Activated CD8-positive, alpha-beta T cell treated with anti-CD3 and anti-CD28 coated beads for 36 hours (primary cell): ENCODE measurements around the gene DIAPH2. TPM values are rescaled to one million over a fixed set of nuclear protein-coding genes. Genes with fewer than 3 reads are reported as not detected.

Experiments used
- ATAC-seq: fragments of 200-7000 bp; cut with Tn5 transposase; one replicate; pipeline ENCODE4 v1.10.0; 2021; ENCODE audit warnings: mild to moderate bottlenecking, moderate library complexity
- CTCF ChIA-PET: fragments of 350-600 bp; sonication (Branson Sonifier 250); formaldehyde crosslinking; loops from one replicate; lab custom pipeline; 2021; ENCODE audit warnings: antibody characterized with exemption; lab: Charles Lee
- POLR2A ChIA-PET: fragments of 350-600 bp; sonication (Branson Sonifier 250); formaldehyde crosslinking; loops from one replicate; lab custom pipeline; 2021; ENCODE audit warnings: antibody characterized with exemption; lab: Charles Lee
- DNase-seq: peaks from one replicate; pipeline ENCODE4 v3.0.0-alpha.2; 2020
- H3K27ac Mint-ChIP-seq: one replicate; pipeline ENCODE4 v1.8.0; 2021; ENCODE audit warnings: mild to moderate bottlenecking, mixed read lengths
- H3K27me3 Mint-ChIP-seq: one replicate; pipeline ENCODE4 v1.8.0; 2021; ENCODE audit warnings: mixed read lengths
- H3K36me3 Mint-ChIP-seq: one replicate; pipeline ENCODE4 v1.8.0; 2021; ENCODE audit warnings: low read depth, mixed read lengths
- H3K4me1 Mint-ChIP-seq: one replicate; pipeline ENCODE4 v1.8.0; 2021; ENCODE audit warnings: low read depth, mixed read lengths
- H3K4me3 Mint-ChIP-seq: one replicate; pipeline ENCODE4 v1.8.0; 2021; ENCODE audit warnings: mild to moderate bottlenecking, moderate library complexity, mixed read lengths
- H3K9me3 Mint-ChIP-seq: one replicate; pipeline ENCODE4 v1.8.0; 2021; ENCODE audit warnings: mixed read lengths
- CTCF ChIP-seq: fragments of 200-600 bp; IDR thresholded peaks from one replicate; pipeline ENCODE4 v1.8.0; 2022; ENCODE audit warnings: antibody characterized with exemption, mild to moderate bottlenecking
- intact Hi-C: fragments of 100-400 bp; cut with micrococcal nuclease; formaldehyde crosslinking; loops from one replicate; pipeline ENCODE4 v1.10.0; 2022
- total RNA-seq, 2 experiments: library from RNA; stranded (reverse); gene quantifications; one replicate each; pipeline ENCODE4 v1.2.3, GENCODE V29; 2021

The DIAPH2 gene
- total RNA-seq, 2 experiments from 2014 or later = 8.1 to 8.5 TPM

- no peak for TF ChIP-seq CTCF
- H3K9me3 Mint-ChIP-seq = no peaks in the 10 kb centered on the region
- ChIA-PET POLR2A (no interaction called here), CTCF (no interaction called here)
- ATAC-seq = no peak
- no peaks in the 10 kb centered on the region for H3K4me1 Mint-ChIP-seq
- no peaks in the 10 kb centered on the region for H3K36me3 Mint-ChIP-seq
- no peak for DNase-seq
- H3K27me3 Mint-ChIP-seq = no peaks in the 10 kb centered on the region
- no peak overlapping the region for H3K27ac Mint-ChIP-seq
- intact Hi-C loops = no loop called here
- no peak overlapping the region for H3K4me3 Mint-ChIP-seq
These were observed 582.9 kb downstream of the DIAPH2 start for GRCh38 chrX:97267396-97268181.

DNA sequence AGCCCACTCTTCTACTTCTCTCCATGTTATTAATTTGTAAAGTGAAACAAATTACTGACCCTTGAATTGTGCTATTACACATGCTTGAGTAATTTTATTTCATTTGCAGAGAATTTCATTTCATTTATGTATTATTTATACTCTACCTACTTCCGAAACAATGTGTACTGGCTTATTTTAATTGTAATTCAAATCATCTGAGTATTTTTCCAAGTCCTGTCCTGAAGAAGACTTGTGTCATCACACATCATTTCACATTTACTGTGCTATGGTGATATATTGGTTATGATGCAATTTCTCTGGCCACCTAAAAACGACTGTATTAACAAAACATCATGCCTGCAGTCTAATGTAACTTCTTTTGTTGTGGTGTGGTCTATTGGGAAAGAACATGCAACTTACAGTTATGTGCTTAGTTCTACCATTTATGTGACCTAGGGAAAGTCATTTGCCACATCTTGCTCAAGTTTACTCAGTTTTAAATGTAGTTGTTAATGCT, 583.6 kb downstream of the DIAPH2 start:
- Mint-ChIP-seq H3K36me3 (no peaks in the 10 kb centered on the region), H3K4me1 (no peaks in the 10 kb centered on the region), H3K4me3 (no peak overlapping the region), H3K9me3 (no peaks in the 10 kb centered on the region), H3K27ac (no peak overlapping the region), H3K27me3 (no peaks in the 10 kb centered on the region)
- DNase-seq (no peak), ATAC-seq (no peak)
- intact Hi-C loops = no loop called here
- CTCF ChIA-PET = no interaction called here
- POLR2A ChIA-PET = no interaction called here
- TF ChIP-seq CTCF = no peak

DNA sequence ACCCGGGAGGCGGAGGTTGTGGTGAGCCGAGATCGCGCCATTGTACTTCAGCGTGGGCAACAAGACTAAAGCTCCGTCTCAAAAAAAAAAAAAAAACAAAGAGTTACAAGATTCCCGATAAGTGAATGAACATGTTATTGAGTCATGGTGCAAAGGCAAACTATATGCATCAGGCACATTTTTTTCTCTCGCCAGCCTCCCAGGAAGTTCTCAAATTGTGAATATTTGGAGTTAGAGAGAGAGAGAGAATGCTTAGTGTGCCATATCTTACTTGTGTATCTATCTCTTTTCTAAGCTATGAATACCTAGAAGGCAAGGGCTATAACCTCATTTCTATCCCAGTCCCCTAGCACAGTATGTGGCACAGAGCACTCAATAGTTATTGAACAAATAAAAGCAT, 599.9 kb downstream of the DIAPH2 start:
- no peaks in the 10 kb centered on the region for H3K9me3 Mint-ChIP-seq
- no peaks in the 10 kb centered on the region for H3K4me1 Mint-ChIP-seq
- H3K36me3 Mint-ChIP-seq = no peaks in the 10 kb centered on the region
- no peak for DNase-seq
- H3K27ac Mint-ChIP-seq = no peak overlapping the region
- TF ChIP-seq CTCF = no peak
- intact Hi-C loops = no loop called here
- ChIA-PET POLR2A (no interaction called here), CTCF (no interaction called here)
- no peak overlapping the region for H3K4me3 Mint-ChIP-seq
- no peak for ATAC-seq
- H3K27me3 Mint-ChIP-seq = no peaks in the 10 kb centered on the region

- no peaks in the 10 kb centered on the region for H3K27me3 Mint-ChIP-seq
- no peak for DNase-seq
- TF ChIP-seq CTCF = no peak
- H3K27ac Mint-ChIP-seq = no peak overlapping the region
- no peak for ATAC-seq
- CTCF ChIA-PET = no interaction called here
- POLR2A ChIA-PET = no interaction called here
- H3K4me3 Mint-ChIP-seq = no peak overlapping the region
- intact Hi-C loops = no loop called here
- H3K9me3 Mint-ChIP-seq = no peaks in the 10 kb centered on the region
- H3K4me1 Mint-ChIP-seq = no peaks in the 10 kb centered on the region
- no peaks in the 10 kb centered on the region for H3K36me3 Mint-ChIP-seq
These were observed 605.6 kb downstream of the DIAPH2 start for GRCh38 chrX:97290199-97290598.

- H3K27ac Mint-ChIP-seq = no peak overlapping the region
- H3K9me3 Mint-ChIP-seq = no peaks in the 10 kb centered on the region
- H3K27me3 Mint-ChIP-seq = no peaks in the 10 kb centered on the region
- no peaks in the 10 kb centered on the region for H3K36me3 Mint-ChIP-seq
- TF ChIP-seq CTCF = no peak
- H3K4me1 Mint-ChIP-seq = no peaks in the 10 kb centered on the region
- DNase-seq = no peak
- H3K4me3 Mint-ChIP-seq = no peak overlapping the region
- ChIA-PET POLR2A (no interaction called here), CTCF (no interaction called here)
- intact Hi-C loops = no loop called here
- ATAC-seq = no peak
These were observed 609.4 kb downstream of the DIAPH2 start for GRCh38 chrX:97294041-97294440.
